ENCODE results near the gene MYO1D. TPM values are rescaled to one million over a fixed set of nuclear protein-coding genes. Genes with fewer than 3 reads are reported as not detected.
"Not testable (repeated sequence)": the region's sequence is repeated elsewhere in the genome, so short reads cannot be mapped to it uniquely, and the experiment has no call there.

Gene MYO1D
- polyA plus RNA-seq, 5 donors, result 19.8 to 26.5 (median 25.0) TPM

GRCh38 chr17:32739722-32740121 lies 137.2 kb downstream of the MYO1D start:
- no peak for DNase-seq

GRCh38 chr17:32739151-32739550 lies 137.8 kb downstream of the MYO1D start:
- not testable (repeated sequence) for DNase-seq

GRCh38 chr17:32733401-32733800 lies 143.5 kb downstream of the MYO1D start:
- DNase-seq, result no peak

- DNase-seq, result no peak
Measured at GRCh38 chr17:32732900-32733299, 144.0 kb downstream of the MYO1D start.

- no peak for DNase-seq
Measured at GRCh38 chr17:32732296-32732642, 144.7 kb downstream of the MYO1D start.

GRCh38 chr17:32731556-32732295 lies 145.2 kb downstream of the MYO1D start:
- no peak for DNase-seq

- no peak for DNase-seq
Measured at GRCh38 chr17:32727681-32728080, 149.2 kb downstream of the MYO1D start.

GRCh38 chr17:32725697-32726096 lies 151.2 kb downstream of the MYO1D start:
- DNase-seq, result no peak

GRCh38 chr17:32723310-32723955 lies 153.5 kb downstream of the MYO1D start:
- DNase-seq, result no peak

- no peak for DNase-seq
Measured at GRCh38 chr17:32722733-32723132, 154.2 kb downstream of the MYO1D start.

- no peak for DNase-seq
Measured at GRCh38 chr17:32720671-32721070, 156.3 kb downstream of the MYO1D start.

- DNase-seq, result peak; percentile 63 to 66
Measured at GRCh38 chr17:32719689-32720088, 157.2 kb downstream of the MYO1D start.

GRCh38 chr17:32714922-32715321 lies 162.0 kb downstream of the MYO1D start:
- not testable (repeated sequence) for DNase-seq

- not testable (repeated sequence) for DNase-seq
Measured at GRCh38 chr17:32714206-32714605, 162.7 kb downstream of the MYO1D start.

GRCh38 chr17:32713081-32713480 lies 163.8 kb downstream of the MYO1D start:
- no peak for DNase-seq

GRCh38 chr17:32709562-32709961 lies 167.4 kb downstream of the MYO1D start:
- no peak for DNase-seq

- DNase-seq, result no peak
Measured at GRCh38 chr17:32701871-32702270, 175.1 kb downstream of the MYO1D start.

- DNase-seq, result no peak
Measured at GRCh38 chr17:32699247-32699646, 177.7 kb downstream of the MYO1D start.

- no peak for DNase-seq
Measured at GRCh38 chr17:32697728-32698625, 178.9 kb downstream of the MYO1D start.

GRCh38 chr17:32696426-32696825 lies 180.5 kb downstream of the MYO1D start:
- DNase-seq, result no peak

GRCh38 chr17:32695864-32696263 lies 181.1 kb downstream of the MYO1D start:
- no peak for DNase-seq

GRCh38 chr17:32693194-32693897 lies 183.6 kb downstream of the MYO1D start:
- no peak for DNase-seq
